Peyer's patch (tissue), 4 donors: Measurements from ENCODE around the gene SYT6.

Experiments used
- CTCF ChIP-seq, 6 experiments: fragments of 450-650 bp in 4 of 6; fragments of 200-600 bp in 2 of 6; sonication (generic) in 1 of 6; IDR thresholded peaks; one replicate each; pipeline ENCODE4 v1.5.1; 2017 to 2019; ENCODE audit warnings: antibody characterized with exemption in 6 of 6, mild to moderate bottlenecking in 3 of 6, moderate library complexity in 1 of 6
- POLR2A ChIP-seq, 2 donors: fragments of 450-650 bp; IDR thresholded peaks; one replicate each; pipeline ENCODE4 v1.5.1; 2017; ENCODE audit warnings: antibody characterized with exemption in 2 of 2, mild to moderate bottlenecking in 2 of 2, moderate library complexity in 2 of 2

DNA sequence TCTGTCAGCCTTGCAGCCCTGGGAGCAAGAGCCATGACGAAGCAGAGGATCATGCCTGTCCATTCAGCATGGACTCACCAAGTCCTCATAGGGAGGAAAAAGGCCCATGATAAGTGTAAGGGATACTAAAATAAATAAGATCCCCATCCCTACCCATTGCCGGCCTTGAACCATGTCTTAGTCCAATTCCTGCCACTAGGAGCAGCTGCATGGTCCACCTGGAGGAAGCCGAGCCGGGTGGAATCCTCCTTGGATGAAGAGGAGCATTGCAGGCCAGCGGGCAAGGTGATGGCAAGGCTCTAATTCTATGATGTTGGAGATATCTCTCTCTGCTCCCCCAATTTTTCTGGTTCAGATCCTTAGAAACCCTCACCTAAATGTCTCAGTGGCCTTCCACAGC is 38.7 kb upstream of the SYT6 start:
- TF ChIP-seq CTCF (IDR thresholded peaks at IDR 0.05): no peak
- TF ChIP-seq POLR2A (IDR thresholded peaks at IDR 0.05): no peak
